Dendritic cell treated with granulocyte-macrophage colony-stimulating factor and Interleukin-4, amounts not matched to agents 40 ng/mL and 50 ng/mL, for 4 days (primary cell): ENCODE measurements around the gene GMPR.

Experiments
- H3K27ac Mint-ChIP-seq: one replicate; pipeline ENCODE4 v1.8.0; 2022; ENCODE audit warnings: mild to moderate bottlenecking, mixed read lengths
- H3K27me3 Mint-ChIP-seq: one replicate; pipeline ENCODE4 v1.8.0; 2022; ENCODE audit warnings: mild to moderate bottlenecking, mixed read lengths
- H3K36me3 Mint-ChIP-seq: one replicate; pipeline ENCODE4 v1.8.0; 2022; ENCODE audit warnings: low read depth, mixed read lengths
- H3K4me1 Mint-ChIP-seq: one replicate; pipeline ENCODE4 v1.8.0; 2022; ENCODE audit warnings: low read depth, mixed read lengths
- H3K4me3 Mint-ChIP-seq: one replicate; pipeline ENCODE4 v1.8.0; 2022; ENCODE audit warnings: mild to moderate bottlenecking, moderate library complexity, mixed read lengths
- H3K9me3 Mint-ChIP-seq: one replicate; pipeline ENCODE4 v1.8.0; 2022; ENCODE audit warnings: mixed read lengths
- intact Hi-C: fragments of 100-400 bp; cut with micrococcal nuclease; formaldehyde crosslinking; loops from one replicate; pipeline ENCODE4 v1.15.0; 2022

GMPR gene

DNA sequence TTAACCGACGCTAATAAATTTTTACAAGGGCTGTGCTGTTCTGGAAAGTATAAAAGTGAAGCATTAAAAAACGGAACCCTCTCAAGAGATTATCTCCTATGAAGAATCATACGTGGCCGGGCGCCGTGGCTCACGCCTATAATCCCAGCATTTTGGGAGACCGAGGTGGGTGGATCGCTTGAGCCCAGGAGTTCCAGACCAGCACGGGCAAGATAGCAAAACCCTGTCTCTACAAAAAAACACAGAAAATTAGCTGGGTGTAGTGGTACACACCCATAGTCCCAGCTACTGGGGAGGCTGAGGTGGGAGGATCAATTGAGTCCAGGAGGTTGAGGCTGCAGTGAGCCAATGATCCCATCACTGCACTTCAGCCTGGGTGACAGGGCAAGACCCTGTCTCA lies 83.4 kb downstream of the GMPR start:
- intact Hi-C loops: no loop called here
- H3K4me3 Mint-ChIP-seq: no peak overlapping the region
- peaks cover 52% of the 10 kb centered on the region for H3K4me1 Mint-ChIP-seq
- H3K36me3 Mint-ChIP-seq: peaks cover 68% of the 10 kb centered on the region
- no peaks in the 10 kb centered on the region for H3K27me3 Mint-ChIP-seq
- peak overlapping the region; percentile 95 for H3K27ac Mint-ChIP-seq
- H3K9me3 Mint-ChIP-seq: no peaks in the 10 kb centered on the region

DNA sequence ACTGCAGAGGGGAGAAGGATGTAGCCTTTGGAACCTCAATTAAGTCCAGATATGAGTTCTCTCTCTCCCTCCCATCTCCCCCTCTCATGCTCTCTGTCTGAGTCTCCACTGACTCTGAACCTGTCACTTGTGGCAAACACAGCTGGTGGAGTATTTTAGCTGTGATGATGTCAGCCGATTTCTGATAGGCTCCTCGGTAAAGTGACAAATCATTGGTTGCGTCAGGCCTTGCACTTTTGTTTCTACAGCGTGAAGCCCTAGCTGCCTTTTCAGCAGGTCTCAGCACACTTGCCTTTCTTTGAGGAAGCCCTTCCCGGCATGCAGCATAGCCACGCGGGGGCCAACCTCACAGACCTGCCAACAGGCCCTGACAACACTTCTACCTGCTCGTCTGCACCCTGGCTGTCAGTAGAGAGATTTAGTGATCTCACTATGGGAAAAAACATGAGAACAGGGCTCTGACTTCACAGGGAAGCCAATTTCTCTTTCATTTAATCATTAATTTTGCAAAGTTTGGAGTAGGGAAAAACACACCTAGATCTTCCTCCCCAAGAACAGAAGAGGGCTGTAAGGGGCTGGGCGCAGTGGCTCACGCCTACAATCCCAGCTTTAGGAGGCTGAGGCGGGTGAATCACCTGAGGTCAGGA lies 84.4 kb downstream of the GMPR start:
- Mint-ChIP-seq H3K27me3 (no peaks in the 10 kb centered on the region), H3K4me3 (peak overlapping the region; percentile 55), H3K9me3 (no peaks in the 10 kb centered on the region), H3K27ac (peak overlapping the region; percentile 95), H3K4me1 (peaks cover 52% of the 10 kb centered on the region), H3K36me3 (peaks cover 68% of the 10 kb centered on the region)
- intact Hi-C loops: no loop called here

DNA sequence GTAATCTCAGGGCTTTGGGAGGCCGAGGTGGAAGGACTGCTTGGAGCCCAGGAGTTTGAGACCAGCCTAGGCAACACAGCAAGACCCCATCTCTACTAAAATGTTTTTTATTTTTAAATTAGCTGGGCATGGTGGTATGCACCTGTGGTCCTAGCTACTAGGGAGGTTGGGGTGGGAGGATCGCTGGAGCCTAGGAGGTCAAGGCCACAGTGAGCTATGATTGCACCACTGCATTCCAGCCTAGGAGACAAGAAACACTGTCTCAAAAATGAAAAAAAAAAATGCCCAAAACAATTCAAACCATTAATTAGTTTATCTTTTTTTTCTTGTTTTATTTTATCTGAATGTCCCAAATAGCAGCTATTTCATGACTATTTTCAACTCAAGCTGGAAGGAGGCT lies 85.8 kb downstream of the GMPR start:
- Mint-ChIP-seq H3K9me3 (no peaks in the 10 kb centered on the region), H3K27me3 (no peaks in the 10 kb centered on the region), H3K4me1 (peaks cover 45% of the 10 kb centered on the region), H3K36me3 (peaks cover 68% of the 10 kb centered on the region), H3K27ac (no peak overlapping the region), H3K4me3 (no peak overlapping the region)
- intact Hi-C loops: no loop called here

DNA sequence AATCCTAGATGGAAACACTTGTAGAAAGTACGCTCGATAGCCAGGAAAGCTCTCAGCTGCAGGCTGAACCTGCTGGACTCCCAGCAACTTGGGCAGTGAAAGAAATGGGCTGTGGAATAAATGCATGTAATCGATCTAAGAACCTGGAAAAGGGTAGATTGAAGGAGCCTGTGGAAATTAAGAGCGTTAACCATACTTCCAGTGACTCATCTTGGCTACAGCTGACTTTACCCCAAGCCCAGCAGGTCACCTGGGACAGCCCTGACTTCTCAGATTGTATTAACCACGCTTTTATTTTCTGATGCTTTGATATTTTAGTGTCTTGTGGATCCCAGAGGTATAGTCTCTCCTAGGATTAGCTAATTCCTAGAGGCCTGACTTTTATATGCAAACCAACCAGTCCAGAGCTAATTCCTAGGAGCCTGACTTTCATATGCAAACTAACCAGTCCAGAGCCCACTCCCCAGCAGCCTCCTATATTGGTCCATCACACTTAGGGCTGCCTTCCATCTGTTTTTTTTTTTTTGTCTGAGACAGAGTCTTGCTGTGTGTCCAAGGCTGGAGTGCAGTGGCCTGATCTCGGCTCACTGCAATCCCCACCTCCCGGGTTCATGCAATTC lies 86.3 kb downstream of the GMPR start:
- intact Hi-C loops: no loop called here
- Mint-ChIP-seq H3K4me1 (peaks cover 41% of the 10 kb centered on the region), H3K4me3 (no peak overlapping the region), H3K27me3 (no peaks in the 10 kb centered on the region), H3K36me3 (peaks cover 70% of the 10 kb centered on the region), H3K9me3 (no peaks in the 10 kb centered on the region), H3K27ac (peak overlapping the region; percentile 50)

DNA sequence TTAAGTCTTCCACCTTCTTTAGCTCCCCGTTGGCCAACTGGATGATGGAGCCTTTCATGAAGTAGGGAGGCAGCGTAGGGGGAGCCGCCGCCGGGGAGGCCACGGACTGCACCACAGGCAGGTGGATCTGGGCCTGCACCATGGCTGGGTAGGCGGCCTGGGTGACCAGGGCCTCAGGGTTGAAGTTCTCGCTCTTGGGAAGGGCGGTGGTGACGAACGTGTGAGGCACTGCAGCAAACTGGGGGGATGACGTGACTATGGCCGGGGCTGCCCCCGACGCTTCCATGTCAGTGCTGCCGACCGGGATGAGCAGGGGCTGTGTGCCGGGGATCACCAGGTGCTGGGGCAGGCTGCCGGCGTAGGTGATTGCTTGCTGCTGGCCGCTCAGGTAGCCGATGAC lies 88.1 kb downstream of the GMPR start:
- Mint-ChIP-seq H3K27ac (no peak overlapping the region), H3K4me1 (peaks cover 23% of the 10 kb centered on the region), H3K36me3 (peaks cover 75% of the 10 kb centered on the region), H3K27me3 (no peaks in the 10 kb centered on the region), H3K4me3 (no peak overlapping the region), H3K9me3 (no peaks in the 10 kb centered on the region)
- intact Hi-C loops: no loop called here

DNA sequence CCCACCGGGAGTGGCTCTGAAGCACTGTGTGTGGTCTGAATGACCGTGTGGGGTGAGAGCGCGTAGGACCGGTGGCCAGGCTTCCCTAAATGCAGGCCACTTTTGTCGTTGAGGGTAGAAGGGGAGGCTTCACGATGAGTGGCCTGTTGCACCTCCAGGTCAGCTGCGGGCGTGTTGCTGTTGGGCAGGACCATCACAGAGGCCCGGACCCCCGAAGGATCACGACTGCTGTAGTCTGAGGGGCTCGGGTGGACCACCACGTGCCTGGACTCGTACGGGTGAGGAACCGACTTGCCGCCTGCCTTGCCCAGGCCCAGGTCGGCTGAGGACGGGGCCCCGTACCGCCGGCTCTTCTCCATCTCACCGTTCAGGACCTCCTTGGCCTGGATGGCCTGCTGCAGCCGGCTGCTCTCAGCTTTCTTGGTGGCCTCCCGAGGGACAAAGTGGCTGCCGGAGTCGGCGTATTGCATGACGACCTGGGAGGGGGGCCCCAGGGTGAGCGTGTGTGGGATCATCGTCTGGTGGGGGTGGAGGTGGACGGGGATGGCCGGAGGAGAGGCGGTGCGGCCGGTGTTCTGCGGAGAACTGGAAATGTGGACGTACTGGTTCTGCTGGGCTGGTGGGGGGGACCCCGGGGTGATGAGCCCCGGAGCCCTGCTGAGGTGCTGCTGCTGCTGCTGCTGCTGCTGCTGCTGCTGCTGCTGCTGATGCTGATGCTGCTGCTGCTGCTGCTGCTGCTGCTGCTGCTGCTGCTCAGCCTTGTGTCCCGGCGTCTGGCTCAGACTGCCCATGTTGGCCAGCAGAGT lies 88.8 kb downstream of the GMPR start:
- intact Hi-C loops: no loop called here
- Mint-ChIP-seq H3K4me3 (no peak overlapping the region), H3K4me1 (peaks cover 17% of the 10 kb centered on the region), H3K27me3 (no peaks in the 10 kb centered on the region), H3K36me3 (peaks cover 68% of the 10 kb centered on the region), H3K9me3 (no peaks in the 10 kb centered on the region), H3K27ac (no peak overlapping the region)

DNA sequence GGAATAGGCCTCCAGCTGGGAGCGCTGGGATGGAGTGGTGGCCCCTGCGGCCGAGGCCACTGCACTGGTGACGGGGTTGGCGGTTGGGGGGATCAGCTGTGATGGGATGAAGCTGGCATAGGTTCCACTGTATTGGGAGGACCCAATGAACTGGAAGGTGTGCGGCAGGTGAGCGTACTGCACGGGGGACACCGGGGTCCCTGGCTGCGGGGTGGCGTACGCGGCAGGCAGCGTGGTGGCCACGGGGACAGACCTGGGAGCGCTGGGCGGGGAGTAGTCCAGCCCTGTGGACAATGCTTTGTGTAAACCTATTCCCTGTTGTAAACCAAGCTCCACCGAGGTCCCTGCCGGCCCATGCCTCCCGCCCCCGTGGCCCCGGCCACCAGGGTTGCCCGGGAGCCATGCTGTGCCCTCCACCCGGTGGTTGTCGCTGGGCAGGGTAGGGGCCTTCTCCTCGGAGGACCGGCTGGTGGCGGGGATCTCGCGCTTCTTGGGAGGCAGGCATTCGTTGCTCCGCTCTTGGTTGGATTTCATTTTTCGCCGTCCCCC lies 89.5 kb downstream of the GMPR start:
- Mint-ChIP-seq H3K27me3 (no peaks in the 10 kb centered on the region), H3K36me3 (peaks cover 65% of the 10 kb centered on the region), H3K9me3 (no peaks in the 10 kb centered on the region), H3K27ac (no peak overlapping the region), H3K4me3 (no peak overlapping the region), H3K4me1 (peaks cover 10% of the 10 kb centered on the region)
- intact Hi-C loops: no loop called here

DNA sequence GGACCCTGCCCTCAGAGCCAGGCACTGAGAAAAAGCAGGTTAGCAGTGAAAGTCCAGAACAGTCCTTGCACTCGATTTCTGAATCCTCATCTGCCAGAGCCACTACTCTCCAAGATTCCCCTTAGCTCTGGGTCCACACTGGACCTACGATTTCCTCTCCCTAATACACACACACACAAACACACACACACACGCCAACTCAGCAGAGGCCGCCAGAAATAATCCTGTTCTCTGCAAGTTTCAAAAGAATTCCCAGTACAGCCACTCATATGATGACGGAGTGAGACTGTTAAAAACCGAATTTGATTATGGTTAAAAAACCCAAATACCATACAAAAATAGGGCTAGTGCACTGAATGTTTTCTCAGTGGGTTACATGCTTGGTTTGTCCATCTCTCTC lies 90.8 kb downstream of the GMPR start:
- intact Hi-C loops: no loop called here
- no peaks in the 10 kb centered on the region for H3K27me3 Mint-ChIP-seq
- no peaks in the 10 kb centered on the region for H3K9me3 Mint-ChIP-seq
- no peak overlapping the region for H3K27ac Mint-ChIP-seq
- H3K4me1 Mint-ChIP-seq: peaks cover 6% of the 10 kb centered on the region
- H3K4me3 Mint-ChIP-seq: no peak overlapping the region
- peaks cover 65% of the 10 kb centered on the region for H3K36me3 Mint-ChIP-seq

DNA sequence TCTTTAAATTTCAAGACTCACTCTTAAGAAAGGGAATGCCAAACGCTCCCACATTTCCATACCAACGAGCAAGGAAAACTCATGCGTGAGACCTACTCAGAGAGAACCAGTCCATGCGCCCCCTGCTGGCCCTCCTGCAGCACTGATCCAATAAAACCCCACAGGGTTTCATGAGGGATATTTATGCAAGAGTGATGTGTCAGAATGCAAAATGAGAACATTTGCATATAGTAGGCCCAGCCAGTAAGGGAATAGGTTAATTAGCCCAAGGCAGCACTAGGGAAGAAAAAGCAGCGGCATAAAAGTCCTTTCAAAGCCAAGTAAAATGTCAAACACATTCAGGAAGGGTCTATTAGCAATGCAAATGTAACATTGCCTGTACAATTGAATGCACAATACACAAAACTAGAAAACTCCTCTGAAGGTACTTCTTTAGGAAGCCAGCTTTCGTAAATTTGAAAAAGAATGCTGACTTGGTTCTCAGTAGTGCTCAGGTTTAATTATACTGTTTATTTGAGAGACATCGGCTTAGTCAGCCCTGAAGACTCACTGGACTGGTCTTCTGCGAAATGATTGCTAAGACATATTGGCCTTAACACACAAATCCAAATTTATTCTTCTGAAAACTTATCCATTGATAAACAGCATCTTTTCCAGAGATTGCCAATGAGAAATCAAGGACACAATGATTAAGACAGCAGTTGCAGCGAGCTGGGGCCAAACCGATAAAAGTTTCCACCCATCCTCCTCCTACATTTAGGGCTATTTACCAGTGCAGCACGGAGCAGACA lies 93.2 kb downstream of the GMPR start:
- H3K36me3 Mint-ChIP-seq: peaks cover 52% of the 10 kb centered on the region

DNA sequence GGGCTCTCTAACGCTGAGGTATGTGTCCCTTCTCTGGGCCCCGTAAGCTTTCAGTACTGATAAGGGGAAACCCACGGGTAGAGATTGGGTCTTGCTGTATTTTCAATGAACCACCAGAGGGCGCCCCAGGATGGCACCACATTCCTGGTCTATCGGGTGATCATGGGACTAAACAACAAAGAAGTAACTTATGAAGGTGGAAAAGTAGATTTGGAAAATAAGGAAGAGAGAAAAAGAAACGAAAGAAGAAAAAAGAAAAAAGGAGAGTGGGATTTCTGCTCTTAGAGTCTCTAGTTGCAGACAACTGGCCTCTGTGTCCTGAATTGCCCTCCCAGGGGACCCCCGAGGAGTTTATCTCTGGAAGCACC lies 93.8 kb downstream of the GMPR start:
- Mint-ChIP-seq H3K9me3 (no peaks in the 10 kb centered on the region), H3K27ac (no peak overlapping the region), H3K4me3 (no peak overlapping the region), H3K4me1 (peaks cover 27% of the 10 kb centered on the region), H3K27me3 (no peaks in the 10 kb centered on the region), H3K36me3 (peaks cover 49% of the 10 kb centered on the region)
- intact Hi-C loops: loop anchor here (1.0 to 10.0 kb wide), 4 partner anchors 77 to 755 kb away; partner anchors contain the start of gene ATXN1

More for the DNA sequence above, 93.2 kb downstream of the GMPR start:
- H3K27me3 Mint-ChIP-seq: no peaks in the 10 kb centered on the region
- intact Hi-C loops: loop anchor here (1.0 to 10.0 kb wide), 4 partner anchors 78 to 755 kb away; partner anchors contain the start of gene ATXN1
- H3K27ac Mint-ChIP-seq: no peak overlapping the region
- peaks cover 23% of the 10 kb centered on the region for H3K4me1 Mint-ChIP-seq
- no peak overlapping the region for H3K4me3 Mint-ChIP-seq
- no peaks in the 10 kb centered on the region for H3K9me3 Mint-ChIP-seq

DNA sequence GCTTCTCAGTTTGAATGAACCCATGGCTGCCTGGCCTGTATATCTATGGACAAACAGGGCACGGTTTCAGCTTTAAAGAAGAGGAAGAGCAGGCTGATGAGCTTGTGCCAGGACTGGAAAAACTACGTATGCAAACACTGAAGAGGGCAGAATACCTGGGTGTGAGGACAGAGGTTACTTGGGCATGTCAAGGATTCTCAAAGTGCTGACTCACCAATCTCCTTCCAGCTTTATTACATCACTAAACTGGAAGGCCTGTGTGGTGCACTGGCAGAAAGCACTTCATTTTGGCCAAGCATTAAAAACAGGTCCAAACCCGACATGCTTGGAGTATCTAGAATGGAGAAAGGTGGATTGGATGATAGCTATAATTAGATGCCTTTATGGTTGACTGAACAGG lies 95.2 kb downstream of the GMPR start:
- Mint-ChIP-seq H3K9me3 (no peaks in the 10 kb centered on the region), H3K27ac (no peak overlapping the region), H3K4me1 (peaks cover 29% of the 10 kb centered on the region)

DNA sequence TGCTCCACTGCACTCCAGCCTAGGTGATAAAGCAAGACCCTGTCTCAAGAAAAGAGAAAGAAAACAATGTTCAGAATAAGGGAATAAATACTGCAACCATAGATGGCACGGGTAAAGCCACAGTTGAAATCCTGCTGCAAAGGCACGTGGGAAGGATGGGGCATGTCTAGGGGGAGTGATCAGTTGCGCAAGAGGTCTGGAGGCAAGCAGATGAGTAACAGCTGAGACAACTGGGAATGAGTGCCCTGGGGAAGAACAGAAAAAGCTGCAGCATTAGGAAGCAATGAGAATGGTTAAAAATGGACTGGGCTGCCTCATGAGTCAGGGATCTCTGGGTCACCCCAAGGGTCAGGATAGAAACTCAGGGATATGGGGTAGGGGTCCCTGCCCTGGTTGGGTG lies 96.3 kb downstream of the GMPR start:
- Mint-ChIP-seq H3K4me3 (no peak overlapping the region), H3K9me3 (no peaks in the 10 kb centered on the region)

More for the DNA sequence above, 95.2 kb downstream of the GMPR start:
- intact Hi-C loops: loop anchor here (2.0 to 10.0 kb wide), 3 partner anchors 429 to 753 kb away; partner anchors contain the start of gene ATXN1
- Mint-ChIP-seq H3K4me3 (no peak overlapping the region), H3K27me3 (no peaks in the 10 kb centered on the region), H3K36me3 (peaks cover 40% of the 10 kb centered on the region)

DNA sequence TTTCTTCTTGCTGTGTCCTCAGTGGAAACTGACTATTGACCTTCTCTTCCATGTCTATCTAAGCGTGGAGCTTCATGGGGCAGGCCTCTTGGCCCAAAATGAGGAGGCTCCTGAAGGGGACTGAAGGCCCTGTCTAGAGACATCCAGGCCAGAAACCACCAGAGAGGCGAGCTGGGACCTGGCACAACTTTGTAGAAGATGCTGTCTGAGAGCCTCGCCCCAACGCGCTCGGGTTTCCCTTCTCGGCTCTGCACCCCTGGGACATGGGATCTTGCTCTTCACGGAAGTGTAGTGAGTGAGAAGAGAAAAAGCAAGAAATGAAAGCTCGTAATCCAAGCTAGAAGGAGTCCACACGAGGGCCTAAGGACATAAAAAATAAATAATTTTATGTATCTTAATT lies 96.8 kb downstream of the GMPR start:
- intact Hi-C loops: loop anchor here (10.0 kb wide), 1 partner anchor 630 kb away; no protein-coding TSS in a partner anchor
- peaks cover 39% of the 10 kb centered on the region for H3K4me1 Mint-ChIP-seq
- peak overlapping the region; percentile 74 for H3K27ac Mint-ChIP-seq
- no peak overlapping the region for H3K4me3 Mint-ChIP-seq
- no peaks in the 10 kb centered on the region for H3K9me3 Mint-ChIP-seq
- H3K36me3 Mint-ChIP-seq: peaks cover 32% of the 10 kb centered on the region
- no peaks in the 10 kb centered on the region for H3K27me3 Mint-ChIP-seq

More for the DNA sequence above, 96.3 kb downstream of the GMPR start:
- Mint-ChIP-seq H3K36me3 (peaks cover 37% of the 10 kb centered on the region), H3K27ac (peak overlapping the region; percentile 74), H3K4me1 (peaks cover 39% of the 10 kb centered on the region), H3K27me3 (no peaks in the 10 kb centered on the region)
- intact Hi-C loops: loop anchor here (5.0 to 10.0 kb wide), 2 partner anchors 428 to 630 kb away; partner anchors contain the start of gene ATXN1
